ENCODE data around the gene PNPLA5. TPM values are rescaled to one million over a fixed set of nuclear protein-coding genes. Genes with fewer than 3 reads are reported as not detected.

PNPLA5 gene
- polyA plus RNA-seq, 1 donor (not counting 4 experiments of a cell fraction or from before 2014, with no cell fraction given), result not detected

DNA sequence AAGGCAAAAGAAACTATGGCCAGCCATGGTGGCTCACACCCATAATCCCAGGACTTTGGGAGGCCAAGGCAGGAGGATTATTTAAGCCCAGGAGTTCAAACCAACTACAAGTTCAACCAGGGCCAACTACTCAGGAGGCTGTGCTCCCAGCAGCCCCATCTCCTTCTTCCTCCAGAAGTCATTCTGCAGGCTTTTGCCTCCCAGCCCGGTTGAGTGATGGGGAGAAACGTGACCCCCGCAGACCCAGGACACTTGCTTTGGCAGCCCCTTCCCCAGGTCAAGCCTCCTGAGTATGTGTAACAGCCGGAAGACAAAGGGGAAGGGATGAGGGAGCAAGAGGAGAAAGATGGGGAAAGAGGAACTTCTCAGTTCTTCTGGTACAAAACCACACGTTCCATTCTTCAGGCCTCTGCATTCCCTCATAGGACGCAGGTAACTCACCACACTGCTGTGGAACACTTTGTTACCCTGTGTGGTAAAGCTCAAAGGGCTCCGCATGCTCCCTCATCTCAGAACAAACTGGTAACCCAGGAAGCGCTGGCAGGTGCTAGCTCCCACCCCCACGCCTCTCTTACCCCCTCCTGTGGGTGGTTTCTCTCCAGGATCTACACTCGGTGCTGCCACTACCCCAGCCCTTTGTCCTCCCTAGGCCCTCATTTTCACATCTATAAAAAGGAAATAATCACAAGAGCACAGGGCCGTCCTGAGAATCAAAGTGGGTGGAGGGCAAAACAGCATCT lies 33.5 kb downstream of the PNPLA5 start:
- no peaks in the 10 kb centered on the region for H3K9me3 ChIP-seq (ENCODE audit: control insufficient read depth, low read depth, low read length)
- no peaks in the 10 kb centered on the region for H3K36me3 ChIP-seq (ENCODE audit: control insufficient read depth in 2 of 2, extremely low read depth in 1 of 2, insufficient read depth in 2 of 2, low read length in 2 of 2)
- TF ChIP-seq, protein P1, sequence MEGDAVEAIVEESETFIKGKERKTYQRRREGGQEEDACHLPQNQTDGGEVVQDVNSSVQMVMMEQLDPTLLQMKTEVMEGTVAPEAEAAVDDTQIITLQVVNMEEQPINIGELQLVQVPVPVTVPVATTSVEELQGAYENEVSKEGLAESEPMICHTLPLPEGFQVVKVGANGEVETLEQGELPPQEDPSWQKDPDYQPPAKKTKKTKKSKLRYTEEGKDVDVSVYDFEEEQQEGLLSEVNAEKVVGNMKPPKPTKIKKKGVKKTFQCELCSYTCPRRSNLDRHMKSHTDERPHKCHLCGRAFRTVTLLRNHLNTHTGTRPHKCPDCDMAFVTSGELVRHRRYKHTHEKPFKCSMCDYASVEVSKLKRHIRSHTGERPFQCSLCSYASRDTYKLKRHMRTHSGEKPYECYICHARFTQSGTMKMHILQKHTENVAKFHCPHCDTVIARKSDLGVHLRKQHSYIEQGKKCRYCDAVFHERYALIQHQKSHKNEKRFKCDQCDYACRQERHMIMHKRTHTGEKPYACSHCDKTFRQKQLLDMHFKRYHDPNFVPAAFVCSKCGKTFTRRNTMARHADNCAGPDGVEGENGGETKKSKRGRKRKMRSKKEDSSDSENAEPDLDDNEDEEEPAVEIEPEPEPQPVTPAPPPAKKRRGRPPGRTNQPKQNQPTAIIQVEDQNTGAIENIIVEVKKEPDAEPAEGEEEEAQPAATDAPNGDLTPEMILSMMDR (optimal IDR thresholded peaks at IDR 0.05 in 1 of 3, IDR thresholded peaks at IDR 0.05 in 1 of 3, conservative IDR thresholded peaks at IDR 0.05 in 1 of 3; ENCODE audit: extremely low read depth in 1 of 3, insufficient read depth in 2 of 3, low read length in 3 of 3), result no peak
- no peak for TF ChIP-seq EZH2 (IDR thresholded peaks at IDR 0.05; ENCODE audit: low read length)
- H3K4me3 ChIP-seq (ENCODE audit: control insufficient read depth in 2 of 3, extremely low read depth in 1 of 3, insufficient read depth in 2 of 3, low read depth in 1 of 3, low read length in 3 of 3), result no peak overlapping the region
- no peaks in the 10 kb centered on the region for H3K4me1 ChIP-seq (ENCODE audit: control insufficient read depth, extremely low read depth, insufficient read depth, low read length)
- H3K27me3 ChIP-seq (ENCODE audit: control insufficient read depth, extremely low read depth, insufficient read depth, low read length), result peaks cover 38% of the 10 kb centered on the region
- no peak overlapping the region for H2AFZ ChIP-seq (ENCODE audit: control insufficient read depth, low read length)
- H3K9ac ChIP-seq (ENCODE audit: control insufficient read depth, extremely low read depth, insufficient read depth, low read length), result no peak overlapping the region
- no peaks in the 10 kb centered on the region for H3K79me2 ChIP-seq (ENCODE audit: control insufficient read depth, insufficient read depth, low read length)
- no peaks in the 10 kb centered on the region for H3K9me1 ChIP-seq (ENCODE audit: control insufficient read depth, extremely low read depth, insufficient read depth, low read length)
- no peaks in the 10 kb centered on the region for H4K20me1 ChIP-seq (ENCODE audit: control insufficient read depth, extremely low read depth, insufficient read depth, low read length)
- dilution Hi-C loops (cut with MboI; ENCODE audit: extremely low pct_ligation_motif_present, low sequenced_read_pairs), result no loop called here
- DNase-seq (ENCODE audit: low read depth, low spot score), result no peak
- H3K4me2 ChIP-seq (ENCODE audit: control insufficient read depth, extremely low read depth, insufficient read depth, low read depth, low read length), result no peak overlapping the region
- FAIRE-seq, result no peak
- H3K27ac ChIP-seq (ENCODE audit: control insufficient read depth, insufficient read depth, low read length), result no peak overlapping the region

DNA sequence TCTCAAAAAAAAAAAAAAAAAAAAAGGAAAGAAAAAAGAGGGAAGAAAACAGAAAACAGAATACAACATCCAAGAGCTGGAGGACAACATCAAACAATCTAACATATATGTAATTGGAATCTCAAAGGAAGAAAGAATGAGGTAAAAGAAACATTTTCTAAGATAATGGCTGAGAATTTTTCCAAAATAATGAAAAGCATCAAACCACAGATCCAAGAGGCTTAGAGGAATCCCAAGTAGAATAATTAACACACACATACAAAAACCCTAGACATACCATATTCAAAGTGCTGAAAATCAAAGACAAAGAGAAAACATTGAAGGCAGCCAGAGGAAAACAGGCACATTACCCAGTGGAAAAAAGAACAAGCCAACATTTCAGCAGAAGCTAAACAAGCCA lies 34.4 kb downstream of the PNPLA5 start:
- no peak overlapping the region for H3K4me3 ChIP-seq (ENCODE audit: control insufficient read depth in 2 of 3, extremely low read depth in 1 of 3, insufficient read depth in 2 of 3, low read depth in 1 of 3, low read length in 3 of 3)
- no peak for DNase-seq (ENCODE audit: low read depth, low spot score)
- H2AFZ ChIP-seq (ENCODE audit: control insufficient read depth, low read length), result no peak overlapping the region
- H3K36me3 ChIP-seq (ENCODE audit: control insufficient read depth in 2 of 2, extremely low read depth in 1 of 2, insufficient read depth in 2 of 2, low read length in 2 of 2), result no peaks in the 10 kb centered on the region
- H3K27ac ChIP-seq (ENCODE audit: control insufficient read depth, insufficient read depth, low read length), result no peak overlapping the region
- no peaks in the 10 kb centered on the region for H3K9me1 ChIP-seq (ENCODE audit: control insufficient read depth, extremely low read depth, insufficient read depth, low read length)
- FAIRE-seq, result no peak
- no peak overlapping the region for H3K4me2 ChIP-seq (ENCODE audit: control insufficient read depth, extremely low read depth, insufficient read depth, low read depth, low read length)
- TF ChIP-seq, protein P1 (optimal IDR thresholded peaks at IDR 0.05 in 1 of 3, IDR thresholded peaks at IDR 0.05 in 1 of 3, conservative IDR thresholded peaks at IDR 0.05 in 1 of 3; ENCODE audit: extremely low read depth in 1 of 3, insufficient read depth in 2 of 3, low read length in 3 of 3), result no peak
- TF ChIP-seq EZH2 (IDR thresholded peaks at IDR 0.05; ENCODE audit: low read length), result no peak
- peaks cover 32% of the 10 kb centered on the region for H3K27me3 ChIP-seq (ENCODE audit: control insufficient read depth, extremely low read depth, insufficient read depth, low read length)
- H3K9ac ChIP-seq (ENCODE audit: control insufficient read depth, extremely low read depth, insufficient read depth, low read length), result no peak overlapping the region
- no peaks in the 10 kb centered on the region for H3K79me2 ChIP-seq (ENCODE audit: control insufficient read depth, insufficient read depth, low read length)
- H4K20me1 ChIP-seq (ENCODE audit: control insufficient read depth, extremely low read depth, insufficient read depth, low read length), result no peaks in the 10 kb centered on the region
- H3K4me1 ChIP-seq (ENCODE audit: control insufficient read depth, extremely low read depth, insufficient read depth, low read length), result no peaks in the 10 kb centered on the region
- H3K9me3 ChIP-seq (ENCODE audit: control insufficient read depth, low read depth, low read length), result no peaks in the 10 kb centered on the region
- dilution Hi-C loops (cut with MboI; ENCODE audit: extremely low pct_ligation_motif_present, low sequenced_read_pairs), result no loop called here
